ENCODE measurements around the gene PTPRQ. TPM values are rescaled to one million over a fixed set of nuclear protein-coding genes. Genes with fewer than 3 reads are reported as not detected.
"Not testable (repeated sequence)": the region's sequence is repeated elsewhere in the genome, so short reads cannot be mapped to it uniquely, and the experiment has no call there.

Gene PTPRQ
- total and polyA plus RNA-seq, 9 donors = 0.36 to 2.0 (median 0.71) TPM

- no peak for DNase-seq
- Histone ChIP-seq H3K4me3 (ENCODE audit: low read length) (no peak overlapping the region), H3K27me3 (ENCODE audit: control insufficient read depth, insufficient read depth, low read length) (no peaks in the 10 kb centered on the region), H3K4me1 (ENCODE audit: control insufficient read depth, insufficient read depth, low read length) (no peaks in the 10 kb centered on the region), H3K36me3 (ENCODE audit: control insufficient read depth, insufficient read depth, low read length) (no peaks in the 10 kb centered on the region), H3K9me3 (replicated peaks; ENCODE audit: control insufficient read depth, low read depth, low read length) (no peaks in the 10 kb centered on the region), H3K27ac (ENCODE audit: low read length) (no peak overlapping the region)
- WGBS (ENCODE audit: insufficient coverage) = no CpG with 5 or more reads among the region's 5 CpGs
Observed at GRCh38 chr12:80670214-80670613, 226.2 kb downstream of the PTPRQ start.

GRCh38 chr12:80676042-80676636, 232.1 kb downstream of the PTPRQ start:
- H3K27ac ChIP-seq (ENCODE audit: low read length); H3K27me3 ChIP-seq (ENCODE audit: control insufficient read depth, insufficient read depth, low read length); H3K9me3 ChIP-seq (replicated peaks; ENCODE audit: control insufficient read depth, low read depth, low read length); H3K36me3 ChIP-seq (ENCODE audit: control insufficient read depth, insufficient read depth, low read length); H3K4me3 ChIP-seq (ENCODE audit: low read length); DNase-seq; H3K4me1 ChIP-seq (ENCODE audit: control insufficient read depth, insufficient read depth, low read length): not testable (repeated sequence)
- WGBS (ENCODE audit: insufficient coverage) = 83% methylated on average over 10 of the region's 13 CpGs

- DNase-seq = peak; percentile 62
- Histone ChIP-seq H3K27ac (ENCODE audit: low read length) (no peak overlapping the region), H3K27me3 (ENCODE audit: control insufficient read depth, insufficient read depth, low read length) (no peaks in the 10 kb centered on the region), H3K9me3 (replicated peaks; ENCODE audit: control insufficient read depth, low read depth, low read length) (no peaks in the 10 kb centered on the region), H3K4me1 (ENCODE audit: control insufficient read depth, insufficient read depth, low read length) (no peaks in the 10 kb centered on the region), H3K36me3 (ENCODE audit: control insufficient read depth, insufficient read depth, low read length) (no peaks in the 10 kb centered on the region), H3K4me3 (ENCODE audit: low read length) (no peak overlapping the region)
- no CpG with 5 or more reads among the region's 1 CpG for WGBS (ENCODE audit: insufficient coverage)
Observed at GRCh38 chr12:80676856-80677255, 232.8 kb downstream of the PTPRQ start.

- H3K4me1 ChIP-seq (ENCODE audit: control insufficient read depth, insufficient read depth, low read length) = no peaks in the 10 kb centered on the region
- no peaks in the 10 kb centered on the region for H3K9me3 ChIP-seq (replicated peaks; ENCODE audit: control insufficient read depth, low read depth, low read length)
- no peak overlapping the region for H3K4me3 ChIP-seq (ENCODE audit: low read length)
- H3K27ac ChIP-seq (ENCODE audit: low read length) = no peak overlapping the region
- no peaks in the 10 kb centered on the region for H3K36me3 ChIP-seq (ENCODE audit: control insufficient read depth, insufficient read depth, low read length)
- DNase-seq = no peak
- no peaks in the 10 kb centered on the region for H3K27me3 ChIP-seq (ENCODE audit: control insufficient read depth, insufficient read depth, low read length)
- WGBS (ENCODE audit: insufficient coverage) = no CpG with 5 or more reads among the region's 1 CpG
Observed at GRCh38 chr12:80677994-80678393, 234.0 kb downstream of the PTPRQ start.

- Histone ChIP-seq H3K4me1 (ENCODE audit: control insufficient read depth, insufficient read depth, low read length) (no peaks in the 10 kb centered on the region), H3K4me3 (ENCODE audit: low read length) (no peak overlapping the region), H3K9me3 (replicated peaks; ENCODE audit: control insufficient read depth, low read depth, low read length) (no peaks in the 10 kb centered on the region), H3K27ac (ENCODE audit: low read length) (peak overlapping the region; percentile 39), H3K36me3 (ENCODE audit: control insufficient read depth, insufficient read depth, low read length) (no peaks in the 10 kb centered on the region), H3K27me3 (ENCODE audit: control insufficient read depth, insufficient read depth, low read length) (no peaks in the 10 kb centered on the region)
- DNase-seq = peak; percentile 68
- WGBS (ENCODE audit: insufficient coverage) = 60% methylated on average over 1 of the region's 3 CpGs
Observed at GRCh38 chr12:80679346-80680131, 235.5 kb downstream of the PTPRQ start.

GRCh38 chr12:80681287-80681686, 237.3 kb downstream of the PTPRQ start:
- Histone ChIP-seq H3K4me3 (ENCODE audit: low read length) (no peak overlapping the region), H3K27ac (ENCODE audit: low read length) (peak overlapping the region; percentile 47), H3K36me3 (ENCODE audit: control insufficient read depth, insufficient read depth, low read length) (no peaks in the 10 kb centered on the region), H3K9me3 (replicated peaks; ENCODE audit: control insufficient read depth, low read depth, low read length) (no peaks in the 10 kb centered on the region), H3K4me1 (ENCODE audit: control insufficient read depth, insufficient read depth, low read length) (no peaks in the 10 kb centered on the region), H3K27me3 (ENCODE audit: control insufficient read depth, insufficient read depth, low read length) (no peaks in the 10 kb centered on the region)
- DNase-seq = peak; percentile 69
- WGBS (ENCODE audit: insufficient coverage) = no CpG with 5 or more reads among the region's 2 CpGs

GRCh38 chr12:80681786-80682185, 237.8 kb downstream of the PTPRQ start:
- Histone ChIP-seq H3K4me1 (ENCODE audit: control insufficient read depth, insufficient read depth, low read length) (no peaks in the 10 kb centered on the region), H3K4me3 (ENCODE audit: low read length) (no peak overlapping the region), H3K27ac (ENCODE audit: low read length) (peak overlapping the region; percentile 47), H3K27me3 (ENCODE audit: control insufficient read depth, insufficient read depth, low read length) (no peaks in the 10 kb centered on the region), H3K36me3 (ENCODE audit: control insufficient read depth, insufficient read depth, low read length) (no peaks in the 10 kb centered on the region), H3K9me3 (replicated peaks; ENCODE audit: control insufficient read depth, low read depth, low read length) (no peaks in the 10 kb centered on the region)
- no CpG with 5 or more reads among the region's 3 CpGs for WGBS (ENCODE audit: insufficient coverage)
- no peak for DNase-seq

GRCh38 chr12:80684077-80684495, 240.1 kb downstream of the PTPRQ start:
- 44% methylated on average over 4 of the region's 7 CpGs for WGBS (ENCODE audit: insufficient coverage)
- H3K4me3 ChIP-seq (ENCODE audit: low read length) = no peak overlapping the region
- DNase-seq = no peak
- no peaks in the 10 kb centered on the region for H3K9me3 ChIP-seq (replicated peaks; ENCODE audit: control insufficient read depth, low read depth, low read length)
- H3K27ac ChIP-seq (ENCODE audit: low read length) = no peak overlapping the region
- no peaks in the 10 kb centered on the region for H3K27me3 ChIP-seq (ENCODE audit: control insufficient read depth, insufficient read depth, low read length)
- no peaks in the 10 kb centered on the region for H3K36me3 ChIP-seq (ENCODE audit: control insufficient read depth, insufficient read depth, low read length)
- no peaks in the 10 kb centered on the region for H3K4me1 ChIP-seq (ENCODE audit: control insufficient read depth, insufficient read depth, low read length)

GRCh38 chr12:80690090-80690489, 246.1 kb downstream of the PTPRQ start:
- no peaks in the 10 kb centered on the region for H3K27me3 ChIP-seq (ENCODE audit: control insufficient read depth, insufficient read depth, low read length)
- no peak for DNase-seq
- H3K36me3 ChIP-seq (ENCODE audit: control insufficient read depth, insufficient read depth, low read length) = no peaks in the 10 kb centered on the region
- no CpG with 5 or more reads among the region's 1 CpG for WGBS (ENCODE audit: insufficient coverage)
- H3K4me3 ChIP-seq (ENCODE audit: low read length) = no peak overlapping the region
- H3K9me3 ChIP-seq (replicated peaks; ENCODE audit: control insufficient read depth, low read depth, low read length) = no peaks in the 10 kb centered on the region
- no peaks in the 10 kb centered on the region for H3K4me1 ChIP-seq (ENCODE audit: control insufficient read depth, insufficient read depth, low read length)
- H3K27ac ChIP-seq (ENCODE audit: low read length) = no peak overlapping the region

- Histone ChIP-seq H3K36me3 (ENCODE audit: control insufficient read depth, insufficient read depth, low read length) (no peaks in the 10 kb centered on the region), H3K9me3 (replicated peaks; ENCODE audit: control insufficient read depth, low read depth, low read length) (no peaks in the 10 kb centered on the region), H3K4me3 (ENCODE audit: low read length) (no peak overlapping the region), H3K27ac (ENCODE audit: low read length) (no peak overlapping the region), H3K27me3 (ENCODE audit: control insufficient read depth, insufficient read depth, low read length) (no peaks in the 10 kb centered on the region), H3K4me1 (ENCODE audit: control insufficient read depth, insufficient read depth, low read length) (no peaks in the 10 kb centered on the region)
- no peak for DNase-seq
- WGBS (ENCODE audit: insufficient coverage) = no CpG with 5 or more reads among the region's 2 CpGs
Observed at GRCh38 chr12:80690513-80690912, 246.5 kb downstream of the PTPRQ start.
